MM.1S (cell line): ENCODE measurements around the gene SCYGR1.
A peak's percentile ranks its signal among the peaks of the same experiment; 100 is the strongest.

Source experiments
- DNase-seq: peaks from one replicate; pipeline ENCODE4 v3.0.0-alpha.2; 2015
- H2AFZ ChIP-seq: fragments of 300-600 bp; sonication (generic); 2 replicates; pipeline ENCODE4 v1.6.0; 2016; ENCODE audit warnings: antibody characterized with exemption, low read length
- H3F3A ChIP-seq: fragments of 300-600 bp; sonication (generic); 2 replicates; pipeline ENCODE4 v1.6.1; 2016; ENCODE audit warnings: mild to moderate bottlenecking, antibody characterized with exemption, low read length, moderate library complexity, mixed read lengths; ENCODE audit not compliant: insufficient read depth
- H3K27ac ChIP-seq: fragments of 300-600 bp; sonication (generic); 2 replicates; pipeline ENCODE4 v1.5.1; 2016; ENCODE audit warnings: mild to moderate bottlenecking, low read length
- H3K27me3 ChIP-seq: fragments of 300-600 bp; sonication (generic); replicated peaks from 2 replicates; pipeline ENCODE4 v1.6.0; 2016; ENCODE audit warnings: low read length; ENCODE audit not compliant: insufficient read depth
- H3K36me3 ChIP-seq: fragments of 300-600 bp; sonication (generic); replicated peaks from 2 replicates; pipeline ENCODE4 v1.6.1; 2016; ENCODE audit warnings: mild to moderate bottlenecking, low read length, mixed read lengths; ENCODE audit not compliant: insufficient read depth
- H3K4me1 ChIP-seq: fragments of 300-600 bp; sonication (generic); 2 replicates; pipeline ENCODE4 v1.6.1; 2016; ENCODE audit warnings: low read length, mixed read lengths
- H3K4me2 ChIP-seq: fragments of 300-600 bp; sonication (generic); 2 replicates; pipeline ENCODE4 v1.6.0; 2016; ENCODE audit warnings: low read depth, low read length
- H3K4me3 ChIP-seq: fragments of 300-600 bp; sonication (generic); 2 replicates; pipeline ENCODE4 v1.5.1; 2016; ENCODE audit warnings: low read length, mixed read lengths
- H3K79me2 ChIP-seq: fragments of 300-600 bp; sonication (generic); 2 replicates; pipeline ENCODE4 v1.6.1; 2016; ENCODE audit warnings: mixed run types, low read length, mixed read lengths
- H3K9ac ChIP-seq: fragments of 300-600 bp; sonication (generic); 2 replicates; pipeline ENCODE4 v1.6.1; 2016; ENCODE audit warnings: low read length, mixed read lengths
- H3K9me2 ChIP-seq: fragments of 300-600 bp; sonication (generic); replicated peaks from 2 replicates; pipeline ENCODE4 v1.6.1; 2016; ENCODE audit warnings: mild to moderate bottlenecking, low read length, mixed read lengths; ENCODE audit not compliant: insufficient read depth
- H3K9me3 ChIP-seq: fragments of 300-600 bp; sonication (generic); replicated peaks from 2 replicates; pipeline ENCODE4 v1.6.1; 2016; ENCODE audit warnings: mild to moderate bottlenecking, low read length, mixed read lengths; ENCODE audit not compliant: insufficient read depth
- H4K20me1 ChIP-seq: fragments of 300-600 bp; sonication (generic); 2 replicates; pipeline ENCODE4 v1.6.1; 2016; ENCODE audit warnings: mild to moderate bottlenecking, low read length, moderate library complexity, mixed read lengths; ENCODE audit not compliant: insufficient read depth
- EZH2 ChIP-seq: fragments of 300-600 bp; sonication (generic); optimal IDR thresholded peaks from 2 replicates; pipeline ENCODE3; 2017; ENCODE audit warnings: low read depth, mild to moderate bottlenecking, antibody characterized with exemption, low read length, mixed read lengths
- EZH2phosphoT487 ChIP-seq: fragments of 300-600 bp; sonication (generic); IDR thresholded peaks from 2 replicates; pipeline ENCODE4 v1.6.1; 2018; ENCODE audit warnings: antibody characterized with exemption, low read length
- TF ChIP-seq, protein P1 (sequence below): fragments of 300-600 bp; sonication (generic); IDR thresholded peaks from 2 replicates; pipeline ENCODE4 v1.5.1; 2016; ENCODE audit warnings: antibody characterized with exemption, low read length, mixed read lengths

Gene SCYGR1

DNA sequence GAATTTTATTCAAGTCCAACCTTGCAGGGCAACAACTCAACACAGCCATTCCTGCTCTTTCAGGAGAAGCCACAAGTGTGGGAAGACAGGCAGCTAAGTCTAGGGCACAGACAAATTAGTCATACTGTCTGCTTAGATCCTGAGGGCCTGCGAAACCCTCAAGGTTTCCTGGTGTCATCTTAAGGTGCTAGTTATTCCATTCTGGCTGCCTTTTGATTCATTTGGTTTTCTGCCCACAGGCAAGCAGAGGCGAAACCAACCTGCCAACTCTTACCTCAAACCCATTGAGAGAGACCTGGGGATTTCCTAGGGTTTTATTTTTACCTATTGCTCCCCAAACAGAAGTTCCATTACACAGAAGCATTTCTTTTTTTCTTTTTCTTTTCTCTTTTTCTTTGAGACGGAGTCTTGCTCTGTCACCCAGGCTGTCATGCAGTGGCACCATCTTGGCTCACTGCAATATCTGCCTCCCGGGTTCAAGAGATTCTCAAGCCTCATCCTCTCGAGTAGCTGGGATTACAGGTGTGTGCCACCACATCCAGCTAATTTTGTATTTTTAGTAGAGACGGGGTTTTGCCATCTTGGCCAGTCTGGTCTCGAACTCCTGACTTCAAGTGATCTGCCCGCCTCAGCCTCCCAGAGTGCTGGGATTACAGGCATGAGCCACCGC is 23.7 kb upstream of the SCYGR1 start:
- H4K20me1 ChIP-seq = no peaks in the 10 kb centered on the region
- H3K9ac ChIP-seq = peak overlapping the region; percentile 63
- no peak overlapping the region for H2AFZ ChIP-seq
- no peaks in the 10 kb centered on the region for H3K9me3 ChIP-seq
- TF ChIP-seq, protein P1, sequence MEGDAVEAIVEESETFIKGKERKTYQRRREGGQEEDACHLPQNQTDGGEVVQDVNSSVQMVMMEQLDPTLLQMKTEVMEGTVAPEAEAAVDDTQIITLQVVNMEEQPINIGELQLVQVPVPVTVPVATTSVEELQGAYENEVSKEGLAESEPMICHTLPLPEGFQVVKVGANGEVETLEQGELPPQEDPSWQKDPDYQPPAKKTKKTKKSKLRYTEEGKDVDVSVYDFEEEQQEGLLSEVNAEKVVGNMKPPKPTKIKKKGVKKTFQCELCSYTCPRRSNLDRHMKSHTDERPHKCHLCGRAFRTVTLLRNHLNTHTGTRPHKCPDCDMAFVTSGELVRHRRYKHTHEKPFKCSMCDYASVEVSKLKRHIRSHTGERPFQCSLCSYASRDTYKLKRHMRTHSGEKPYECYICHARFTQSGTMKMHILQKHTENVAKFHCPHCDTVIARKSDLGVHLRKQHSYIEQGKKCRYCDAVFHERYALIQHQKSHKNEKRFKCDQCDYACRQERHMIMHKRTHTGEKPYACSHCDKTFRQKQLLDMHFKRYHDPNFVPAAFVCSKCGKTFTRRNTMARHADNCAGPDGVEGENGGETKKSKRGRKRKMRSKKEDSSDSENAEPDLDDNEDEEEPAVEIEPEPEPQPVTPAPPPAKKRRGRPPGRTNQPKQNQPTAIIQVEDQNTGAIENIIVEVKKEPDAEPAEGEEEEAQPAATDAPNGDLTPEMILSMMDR = no peak
- no peak for TF ChIP-seq EZH2
- no peak for TF ChIP-seq EZH2phosphoT487
- H3K9me2 ChIP-seq = no peaks in the 10 kb centered on the region
- peaks cover 45% of the 10 kb centered on the region for H3K4me1 ChIP-seq
- peak overlapping the region; percentile 35 for H3K4me3 ChIP-seq
- no peaks in the 10 kb centered on the region for H3K27me3 ChIP-seq
- H3K79me2 ChIP-seq = no peaks in the 10 kb centered on the region
- peak overlapping the region; percentile 63 for H3K4me2 ChIP-seq
- H3K27ac ChIP-seq = peak overlapping the region; percentile 96
- H3K36me3 ChIP-seq = no peaks in the 10 kb centered on the region
- peak; percentile 94 for DNase-seq
- peaks cover 23% of the 10 kb centered on the region for H3F3A ChIP-seq

DNA sequence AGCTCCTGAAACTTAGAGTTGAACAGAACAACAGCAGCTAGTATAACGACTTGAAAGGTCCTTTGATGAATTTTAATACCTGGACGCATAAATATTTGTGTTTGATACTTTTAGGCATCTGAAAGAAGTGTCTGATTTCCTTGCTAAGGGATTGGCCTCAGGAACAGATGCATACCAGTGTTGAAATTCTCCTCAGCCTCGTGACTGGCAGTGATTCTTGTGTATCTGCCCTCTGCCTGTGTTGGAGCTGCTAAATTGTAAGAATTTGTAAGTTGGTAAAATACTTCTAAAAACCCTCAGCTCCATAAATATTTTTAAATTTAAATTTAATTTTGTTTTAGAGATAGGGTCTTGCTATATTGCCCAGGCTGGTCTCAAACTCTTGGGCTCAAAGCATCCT is 22.4 kb upstream of the SCYGR1 start:
- Histone ChIP-seq H2AFZ (no peak overlapping the region), H3K9ac (peak overlapping the region; percentile 63; the same call in 1 of the 2 replicates), H3K4me3 (no peak overlapping the region), H3K4me1 (peaks cover 44% of the 10 kb centered on the region), H3F3A (peaks cover 23% of the 10 kb centered on the region), H3K4me2 (no peak overlapping the region), H3K36me3 (no peaks in the 10 kb centered on the region), H3K27ac (peak overlapping the region; percentile 96; the same call in 1 of the 2 replicates), H4K20me1 (no peaks in the 10 kb centered on the region), H3K9me3 (no peaks in the 10 kb centered on the region), H3K27me3 (no peaks in the 10 kb centered on the region), H3K79me2 (no peaks in the 10 kb centered on the region), H3K9me2 (no peaks in the 10 kb centered on the region)
- no peak for DNase-seq
- TF ChIP-seq, protein P1 = no peak
- TF ChIP-seq EZH2phosphoT487 (no peak), EZH2 (no peak)

DNA sequence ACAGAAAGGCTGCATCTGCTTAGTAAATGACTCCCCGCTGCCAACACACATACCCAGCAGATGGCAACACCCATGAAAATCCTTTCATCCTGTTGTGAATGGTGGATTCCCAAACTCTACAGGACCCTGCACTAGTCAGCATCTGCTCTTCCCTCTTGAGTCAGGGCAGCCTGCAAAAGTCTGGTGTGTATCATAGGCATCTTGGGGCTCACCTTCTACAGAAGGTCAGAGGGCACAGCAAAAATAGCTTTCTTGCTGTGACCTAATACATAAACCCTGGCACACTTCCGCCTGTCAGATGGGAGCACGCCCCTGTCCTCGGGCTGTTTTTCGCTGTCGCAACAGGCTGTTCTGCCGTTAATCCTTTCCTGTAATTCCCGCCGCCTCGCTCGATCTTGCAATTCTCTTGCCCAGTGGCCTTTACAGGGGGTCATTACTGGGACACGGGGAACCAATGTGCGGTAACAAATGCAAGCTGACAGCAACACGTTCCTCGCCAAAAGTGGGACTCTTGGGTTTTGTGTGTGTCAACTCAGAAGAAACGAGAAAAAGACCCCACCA is 19.9 kb upstream of the SCYGR1 start:
- Histone ChIP-seq H3K9me3 (no peaks in the 10 kb centered on the region), H3F3A (peaks cover 23% of the 10 kb centered on the region), H3K4me1 (peaks cover 36% of the 10 kb centered on the region), H3K4me2 (no peak overlapping the region), H3K4me3 (no peak overlapping the region), H3K9ac (no peak overlapping the region), H4K20me1 (no peaks in the 10 kb centered on the region), H3K27ac (no peak overlapping the region), H3K79me2 (no peaks in the 10 kb centered on the region), H3K27me3 (no peaks in the 10 kb centered on the region), H3K36me3 (no peaks in the 10 kb centered on the region), H3K9me2 (no peaks in the 10 kb centered on the region), H2AFZ (no peak overlapping the region)
- TF ChIP-seq EZH2 = no peak
- TF ChIP-seq, protein P1 = no peak
- no peak for TF ChIP-seq EZH2phosphoT487
- DNase-seq = no peak
